ENCODE measurements around the gene DDX4. TPM values are rescaled to one million over a fixed set of nuclear protein-coding genes. Genes with fewer than 3 reads are reported as not detected.
"Not testable (repeated sequence)": the region's sequence is repeated elsewhere in the genome, so short reads cannot be mapped to it uniquely, and the experiment has no call there.

The DDX4 gene
- total RNA-seq, 1 donor from 2014 or later = not detected

- DNase-seq (ENCODE audit: low spot score) (no peak), ATAC-seq (no peak)
Measured at GRCh38 chr5:55720188-55720703, 17.6 kb upstream of the DDX4 start.

GRCh38 chr5:55724281-55724680 lies 13.6 kb upstream of the DDX4 start:
- DNase-seq (ENCODE audit: low spot score) (no peak), ATAC-seq (no peak)

DNA sequence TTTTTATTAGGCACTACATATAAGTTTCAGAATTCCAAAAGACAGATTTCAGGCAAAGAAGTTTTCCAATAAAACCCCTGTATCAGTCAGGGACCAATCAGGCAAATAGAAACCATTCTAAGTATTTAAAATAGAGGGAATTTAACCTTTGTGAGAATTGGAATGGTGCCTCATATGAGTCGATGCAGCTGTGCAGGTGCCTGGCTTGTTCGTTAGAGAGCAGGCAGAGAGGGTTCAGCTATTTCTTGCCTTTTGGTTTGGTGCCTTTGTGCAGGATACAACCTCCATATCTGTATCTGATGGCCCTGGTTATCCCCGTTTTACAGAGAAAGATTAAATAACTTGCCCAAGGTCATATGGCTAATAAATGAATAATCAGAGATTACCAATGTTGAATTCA lies 6.0 kb upstream of the DDX4 start:
- no peak for ATAC-seq
- no peak for DNase-seq (ENCODE audit: low spot score)

GRCh38 chr5:55732585-55732984 lies 5.3 kb upstream of the DDX4 start:
- DNase-seq (ENCODE audit: low spot score) (no peak), ATAC-seq (no peak)

DNA sequence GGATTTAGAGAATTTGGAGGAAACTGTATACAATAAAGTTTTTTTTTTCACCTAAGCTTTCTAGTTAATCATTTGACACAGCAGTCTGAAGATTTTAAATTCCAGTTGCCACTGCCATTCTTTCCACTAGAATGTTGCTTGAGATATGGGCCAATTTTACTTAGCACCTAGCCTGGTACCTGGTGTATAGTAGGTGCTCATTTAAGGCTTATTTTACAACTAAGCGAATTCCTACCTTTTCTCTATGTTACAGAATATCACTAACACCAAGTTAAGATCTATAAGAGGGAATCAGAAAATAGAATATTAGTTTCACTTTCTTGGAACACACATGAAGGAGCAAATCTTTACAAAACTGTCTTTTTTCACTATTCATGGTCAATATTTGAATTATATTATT lies 3.2 kb upstream of the DDX4 start:
- ATAC-seq (no peak), DNase-seq (ENCODE audit: low spot score) (no peak)

GRCh38 chr5:55742778-55743177 lies 4.9 kb downstream of the DDX4 start:
- ATAC-seq (no peak), DNase-seq (ENCODE audit: low spot score) (no peak)

DNA sequence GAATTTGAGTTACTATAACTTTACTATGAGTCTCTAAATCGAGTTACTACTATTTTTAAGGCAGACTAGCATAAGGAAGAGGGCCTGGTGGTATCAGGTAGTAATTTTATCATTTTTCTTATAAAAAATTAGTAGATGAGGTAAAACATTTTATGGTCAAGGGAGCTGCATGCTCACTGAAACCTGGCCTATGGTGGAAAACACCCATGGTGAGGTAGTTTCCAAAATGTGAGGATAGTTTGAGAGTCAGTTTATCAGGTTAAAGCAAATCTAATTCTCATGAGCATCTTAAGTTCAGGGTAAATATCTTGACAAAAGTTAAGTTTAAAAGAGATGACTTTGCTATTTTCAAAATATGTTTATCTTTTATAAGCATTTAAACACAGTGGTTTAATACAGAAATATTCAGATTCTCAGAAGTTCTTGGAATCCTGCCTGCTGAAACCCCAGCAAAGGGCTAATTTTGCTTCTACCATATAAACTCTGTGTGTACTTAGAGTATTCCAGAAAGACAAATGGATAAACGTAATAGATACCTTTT lies 10.0 kb downstream of the DDX4 start:
- DNase-seq (ENCODE audit: low spot score) = no peak
- ATAC-seq = no peak

DNA sequence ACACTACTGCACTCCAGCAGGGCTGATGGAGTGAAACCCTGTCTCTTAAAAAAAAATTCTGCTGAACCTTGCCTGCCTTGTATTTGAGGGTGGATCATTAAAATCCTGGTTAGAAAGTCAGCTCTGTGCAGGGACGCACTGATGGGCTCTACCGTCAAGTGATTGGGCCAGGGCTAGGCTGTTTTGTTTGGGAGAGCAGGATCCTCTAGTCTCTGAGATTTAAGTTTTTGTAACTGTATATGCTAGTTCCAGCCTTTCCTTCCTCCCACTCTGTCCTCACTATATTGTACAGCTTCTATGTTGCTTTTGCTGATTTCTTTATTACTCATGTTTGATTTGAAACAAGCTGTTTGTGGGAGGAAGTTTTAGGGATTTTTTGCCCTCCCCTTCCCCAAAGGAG lies 11.5 kb downstream of the DDX4 start:
- DNase-seq (ENCODE audit: low spot score) (no peak), ATAC-seq (no peak)

- ATAC-seq (no peak), DNase-seq (ENCODE audit: low spot score) (no peak)
Measured at GRCh38 chr5:55750063-55750462, 12.2 kb downstream of the DDX4 start.

GRCh38 chr5:55750499-55750898 lies 12.6 kb downstream of the DDX4 start:
- DNase-seq (ENCODE audit: low spot score) (no peak), ATAC-seq (no peak)

- ATAC-seq (no peak), DNase-seq (ENCODE audit: low spot score) (no peak)
Measured at GRCh38 chr5:55758231-55758630, 20.4 kb downstream of the DDX4 start.

- no peak for ATAC-seq
- no peak for DNase-seq (ENCODE audit: low spot score)
Measured at GRCh38 chr5:55758714-55759113, 20.9 kb downstream of the DDX4 start.

DNA sequence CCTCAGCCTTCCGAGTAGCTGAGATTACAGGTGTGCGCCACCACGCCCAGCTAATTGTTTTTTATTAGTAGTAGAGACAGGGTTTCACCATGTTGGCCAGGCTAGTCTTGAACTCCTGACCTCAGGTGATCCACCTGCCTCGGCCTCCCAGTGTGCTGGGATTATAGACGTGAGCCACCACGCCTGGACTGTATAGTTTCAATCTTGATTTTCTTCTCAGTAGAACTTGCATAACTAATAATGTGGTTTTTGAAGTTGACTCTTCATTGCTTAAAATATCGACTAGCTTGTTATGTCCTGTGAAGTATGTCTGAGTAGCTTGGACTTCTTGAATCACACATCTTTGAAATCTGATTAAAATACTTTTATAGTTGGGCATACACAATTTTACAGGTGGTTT lies 23.9 kb downstream of the DDX4 start:
- not testable (repeated sequence) for ATAC-seq; DNase-seq (ENCODE audit: low spot score)

DNA sequence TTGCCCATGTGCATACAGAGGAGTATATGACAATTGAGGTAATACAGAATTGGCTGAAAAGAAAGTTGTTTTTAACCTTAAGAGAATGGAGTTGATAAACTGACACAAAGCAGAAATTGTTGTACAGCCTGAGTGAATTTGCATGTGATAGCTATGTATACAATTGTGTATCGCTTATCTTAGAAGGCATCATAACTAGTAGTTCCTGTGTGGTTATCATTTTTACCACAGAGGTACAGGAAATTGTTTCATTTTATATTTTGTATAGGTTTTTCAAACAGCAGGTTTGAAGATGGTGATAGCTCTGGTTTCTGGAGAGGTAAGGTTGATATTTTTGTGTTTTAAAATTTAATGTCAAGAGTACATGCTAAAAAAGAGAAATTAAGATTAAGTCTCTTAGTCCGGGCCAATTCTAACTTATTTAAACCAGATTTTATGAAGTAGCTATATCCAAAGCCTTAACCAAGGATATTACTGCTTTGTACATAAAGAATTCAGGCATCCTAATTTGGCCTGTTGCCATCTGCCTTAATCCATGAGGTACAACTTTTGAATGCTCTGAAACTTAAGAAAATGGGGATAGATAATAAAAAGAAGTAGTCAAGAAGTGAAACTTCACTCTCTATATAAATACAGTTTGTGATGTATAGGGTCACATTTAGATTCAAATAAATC lies 26.0 kb downstream of the DDX4 start:
- DNase-seq (ENCODE audit: low spot score) = no peak
- no peak for ATAC-seq

DNA sequence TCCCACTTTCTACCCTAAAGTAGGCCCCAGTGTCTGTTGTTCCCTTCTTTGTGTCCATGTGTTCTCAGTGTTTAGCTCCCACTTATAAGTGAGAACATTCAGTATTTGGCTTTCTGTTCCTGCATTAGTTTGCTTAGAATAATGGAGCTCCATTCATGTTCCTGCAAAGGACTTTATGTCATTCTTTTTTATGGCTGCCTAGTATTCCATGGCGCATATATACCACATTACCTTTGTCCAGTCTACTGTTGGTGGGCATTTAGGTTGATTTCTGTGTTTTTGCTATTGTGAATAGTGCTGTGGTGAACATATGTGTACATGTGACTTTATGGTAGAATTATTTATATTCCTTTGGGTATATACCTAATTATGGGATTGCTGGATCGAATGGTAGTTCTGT lies 30.4 kb downstream of the DDX4 start:
- no peak for DNase-seq (ENCODE audit: low spot score)
- no peak for ATAC-seq

GRCh38 chr5:55771175-55771655 lies 33.4 kb downstream of the DDX4 start:
- no peak for DNase-seq (ENCODE audit: low spot score)
- ATAC-seq = no peak

DNA sequence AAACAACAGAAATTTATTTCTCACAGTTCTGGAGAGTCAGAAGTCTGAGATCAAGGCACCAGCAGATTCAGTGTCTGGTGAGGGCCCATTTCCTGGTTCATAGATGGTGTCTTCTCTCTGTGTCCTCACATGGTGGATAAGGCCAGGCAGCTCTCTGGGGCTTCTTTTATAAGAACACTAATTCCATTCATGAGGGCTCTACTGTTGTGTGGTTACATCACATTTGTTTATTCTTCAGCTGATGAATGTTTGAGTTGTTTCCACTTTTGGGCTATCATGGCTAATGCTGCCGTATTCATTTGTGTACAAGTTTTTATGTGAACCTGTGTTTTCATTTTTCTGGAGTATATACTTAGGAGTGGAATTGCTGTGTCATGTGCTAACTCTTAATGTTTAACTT lies 35.2 kb downstream of the DDX4 start:
- ATAC-seq (no peak), DNase-seq (ENCODE audit: low spot score) (no peak)

DNA sequence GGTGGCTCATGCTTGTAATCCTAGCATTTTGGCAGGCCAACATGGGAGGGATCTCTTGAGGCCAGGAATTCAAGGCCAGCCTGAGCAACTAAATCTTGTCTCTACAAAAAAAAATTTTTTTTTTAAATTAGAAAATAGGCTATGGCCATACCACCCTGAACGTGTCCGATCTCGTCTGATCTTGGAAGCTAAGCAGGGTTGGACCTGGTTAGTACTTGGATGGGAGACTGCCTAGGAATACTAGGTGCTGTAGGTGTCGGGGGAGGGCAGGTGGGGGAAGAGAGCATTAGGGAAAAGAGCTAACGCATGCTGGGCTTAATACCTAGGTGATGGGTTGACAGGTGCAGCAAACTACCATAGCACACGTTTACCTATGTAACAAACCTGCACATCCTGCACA lies 39.5 kb downstream of the DDX4 start:
- DNase-seq (ENCODE audit: low spot score) (no peak), ATAC-seq (no peak)

DNA sequence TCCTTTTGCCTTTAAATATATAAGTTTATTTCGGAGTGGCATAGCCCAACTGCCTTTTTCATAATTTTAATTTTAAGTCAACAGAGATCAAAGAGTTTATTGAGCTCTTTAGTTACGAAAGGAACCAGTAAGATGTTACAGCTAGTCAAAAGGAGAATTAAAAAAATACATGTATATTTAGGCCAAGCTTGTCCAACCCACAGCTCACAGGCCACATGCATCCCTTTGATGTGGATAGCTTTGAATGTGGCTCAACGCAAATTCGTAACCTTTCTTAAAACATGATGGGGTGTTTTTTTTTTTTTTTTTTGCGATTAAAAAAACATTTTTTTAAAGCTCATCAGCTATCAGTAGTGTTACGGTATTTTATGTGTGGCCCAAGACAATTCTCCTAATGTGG lies 63.1 kb downstream of the DDX4 start:
- DNase-seq (ENCODE audit: low spot score) (no peak), ATAC-seq (no peak)

GRCh38 chr5:55808814-55809213 lies 71.0 kb downstream of the DDX4 start:
- not testable (repeated sequence) for DNase-seq (ENCODE audit: low spot score); ATAC-seq

GRCh38 chr5:55815939-55816338 lies 78.1 kb downstream of the DDX4 start:
- not testable (repeated sequence) for DNase-seq (ENCODE audit: low spot score); ATAC-seq

- ATAC-seq (no peak), DNase-seq (ENCODE audit: low spot score) (no peak)
Measured at GRCh38 chr5:55816342-55816741, 78.5 kb downstream of the DDX4 start.

DNA sequence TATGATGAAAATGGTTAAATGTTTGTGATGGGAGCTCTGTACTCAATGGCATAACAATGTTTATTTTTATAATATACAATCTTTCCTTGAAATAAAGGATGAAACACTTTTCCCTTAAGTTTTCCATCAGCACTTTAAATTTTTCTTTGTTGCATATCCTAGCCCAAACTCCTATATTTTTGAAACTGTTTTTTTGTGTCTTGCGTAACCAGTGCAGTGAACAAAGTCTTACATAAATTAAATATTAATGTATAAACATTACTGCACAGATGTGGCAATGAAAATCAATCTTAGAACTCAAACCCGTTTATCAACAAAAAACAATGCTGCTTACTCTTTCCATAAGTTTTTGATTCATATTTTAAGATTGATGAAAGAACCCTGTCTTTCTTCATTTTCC lies 79.2 kb downstream of the DDX4 start:
- no peak for DNase-seq (ENCODE audit: low spot score)
- no peak for ATAC-seq

Measured in left lobe of liver (tissue), 2 donors.